ENCODE data around the gene LIPJ. TPM values are rescaled to one million over a fixed set of nuclear protein-coding genes. Genes with fewer than 3 reads are reported as not detected.

The LIPJ gene
- total RNA-seq (under 1 TPM in 2 of 4 donors, not detected in 2; 0.16 to 0.36 TPM), polyA plus RNA-seq (1 to 10 TPM in 1 of 3 donors, not detected in 2; 1.2 TPM)

DNA sequence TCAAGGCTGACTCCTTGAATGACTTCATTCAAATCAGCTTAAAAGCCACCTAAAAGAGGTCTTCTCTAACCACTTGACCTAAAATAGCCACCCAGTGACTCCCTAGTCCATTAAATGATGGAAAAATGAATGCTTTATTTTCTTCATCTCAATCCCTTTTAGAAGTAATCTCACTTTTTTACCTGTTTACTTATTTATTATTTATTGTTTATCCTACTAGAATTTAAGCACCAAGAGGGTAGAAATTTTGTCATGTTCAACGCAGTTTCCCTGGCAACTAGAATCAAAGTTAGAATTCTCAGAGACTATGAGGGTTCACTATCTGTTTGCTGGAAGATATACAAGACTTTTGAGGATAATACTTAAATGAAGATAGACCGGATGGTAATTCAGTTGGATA is at the start of gene LIPJ:
Gene LIPJ, plus strand, starts transcription at position 301 of the 400 bp plus-strand sequence. CDS start 3,926 bp downstream, outside the sequence.
- no peak within 1 kb of the TSS for H3K4me3 ChIP-seq
- peaks cover 0 to 7% (median 5%) of the 10 kb centered on the region in 4 donors for H3K4me1 ChIP-seq
- no peaks in the 10 kb centered on the region for H3K9me3 ChIP-seq
- H3K27me3 ChIP-seq, result no peaks in the 10 kb centered on the region
- no peak for DNase-seq
- 92 to 95% methylated on average over 2 of the region's 2 CpGs for WGBS, 2 donors
- no peaks in the 10 kb centered on the region for H3K36me3 ChIP-seq
- intact Hi-C loops (cut with DNase I), result no loop called here
- no peak for TF ChIP-seq POLR2AphosphoS5 (IDR thresholded peaks at IDR 0.05)
- no peak for TF ChIP-seq CTCF (IDR thresholded peaks at IDR 0.05)
- no peak for TF ChIP-seq EP300 (IDR thresholded peaks at IDR 0.05)
- TF ChIP-seq POLR2A (IDR thresholded peaks at IDR 0.05), result no peak
- no peak within 1 kb of the TSS for H3K27ac ChIP-seq

DNA sequence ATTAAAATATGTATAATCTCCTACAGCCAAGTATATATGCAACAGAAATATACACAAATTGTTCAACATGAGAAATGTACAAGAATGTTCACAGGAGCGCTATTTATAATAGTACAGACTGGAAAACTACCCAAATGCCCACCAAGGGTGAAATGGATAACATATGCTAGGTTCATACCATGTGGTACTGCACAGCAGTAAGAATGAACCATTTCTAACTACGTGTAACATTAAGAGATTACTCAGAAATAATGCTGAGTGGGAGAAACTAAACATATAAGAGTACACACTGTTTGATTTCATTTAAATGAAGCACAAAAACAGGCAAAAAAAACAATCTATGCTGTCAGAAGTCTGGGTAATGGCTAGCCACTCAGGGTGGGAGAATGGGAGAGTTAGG is 49.2 kb upstream of the LIPJ start:
- WGBS, 2 donors, result 87 to 88% methylated on average over 2 of the region's 2 CpGs
- intact Hi-C loops (cut with DNase I), result no loop called here
- TF ChIP-seq EP300 (IDR thresholded peaks at IDR 0.05) (no peak), POLR2A (IDR thresholded peaks at IDR 0.05) (no peak), CTCF (IDR thresholded peaks at IDR 0.05) (no peak), POLR2AphosphoS5 (IDR thresholded peaks at IDR 0.05) (no peak)
- no peak overlapping the region for H3K27ac ChIP-seq
- H3K4me1 ChIP-seq, result no peaks in the 10 kb centered on the region
- no peaks in the 10 kb centered on the region for H3K9me3 ChIP-seq
- no peak overlapping the region for H3K4me3 ChIP-seq
- H3K27me3 ChIP-seq, result no peaks in the 10 kb centered on the region
- DNase-seq, result no peak
- no peaks in the 10 kb centered on the region for H3K36me3 ChIP-seq

- Histone ChIP-seq H3K4me3 (no peak overlapping the region), H3K4me1 (no peaks in the 10 kb centered on the region), H3K27ac (peak overlapping the region in 2 of 4 donors; percentile 15 to 22), H3K9me3 (no peaks in the 10 kb centered on the region), H3K27me3 (no peaks in the 10 kb centered on the region), H3K36me3 (no peaks in the 10 kb centered on the region)
- TF ChIP-seq POLR2A (IDR thresholded peaks at IDR 0.05), result no peak
- peak in 2 of 4 donors; percentile 25 to 41 for TF ChIP-seq POLR2AphosphoS5 (IDR thresholded peaks at IDR 0.05)
- no peak for DNase-seq
- 38 to 43% methylated on average over 2 of the region's 2 CpGs for whole genome bisulfite sequencing, 2 donors
- intact Hi-C loops (cut with DNase I), result no loop called here
These were observed 48.5 kb upstream of the LIPJ start for GRCh38 chr10:88538048-88538447.

DNA sequence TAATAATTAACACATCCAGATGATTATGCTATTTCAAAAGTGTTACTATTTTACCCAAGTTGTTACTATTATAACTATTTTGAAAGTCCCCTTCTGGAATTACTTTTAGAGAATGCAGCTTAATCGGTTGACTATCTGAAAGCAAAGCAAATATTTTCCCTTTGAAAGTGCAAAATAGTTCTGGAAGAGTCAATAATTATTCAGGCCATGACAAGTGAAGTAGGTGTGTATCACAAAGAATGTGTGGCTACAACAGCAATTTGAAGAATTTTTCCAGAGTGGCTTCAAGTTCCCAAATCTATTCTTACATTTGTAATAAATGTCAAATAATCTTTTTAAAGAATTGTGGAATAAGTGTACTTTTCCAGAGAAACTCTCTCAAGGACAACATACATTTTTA is 46.2 kb upstream of the LIPJ start:
- Histone ChIP-seq H3K4me3 (no peak overlapping the region), H3K27me3 (no peaks in the 10 kb centered on the region), H3K4me1 (no peaks in the 10 kb centered on the region), H3K27ac (no peak overlapping the region), H3K36me3 (no peaks in the 10 kb centered on the region), H3K9me3 (no peaks in the 10 kb centered on the region)
- TF ChIP-seq EP300 (IDR thresholded peaks at IDR 0.05) (no peak), CTCF (IDR thresholded peaks at IDR 0.05) (no peak), POLR2A (IDR thresholded peaks at IDR 0.05) (no peak), POLR2AphosphoS5 (IDR thresholded peaks at IDR 0.05) (no peak)
- intact Hi-C loops (cut with DNase I), result no loop called here
- DNase-seq, result no peak
- 56 to 81% methylated on average over 1 of the region's 1 CpG for WGBS, 2 donors

DNA sequence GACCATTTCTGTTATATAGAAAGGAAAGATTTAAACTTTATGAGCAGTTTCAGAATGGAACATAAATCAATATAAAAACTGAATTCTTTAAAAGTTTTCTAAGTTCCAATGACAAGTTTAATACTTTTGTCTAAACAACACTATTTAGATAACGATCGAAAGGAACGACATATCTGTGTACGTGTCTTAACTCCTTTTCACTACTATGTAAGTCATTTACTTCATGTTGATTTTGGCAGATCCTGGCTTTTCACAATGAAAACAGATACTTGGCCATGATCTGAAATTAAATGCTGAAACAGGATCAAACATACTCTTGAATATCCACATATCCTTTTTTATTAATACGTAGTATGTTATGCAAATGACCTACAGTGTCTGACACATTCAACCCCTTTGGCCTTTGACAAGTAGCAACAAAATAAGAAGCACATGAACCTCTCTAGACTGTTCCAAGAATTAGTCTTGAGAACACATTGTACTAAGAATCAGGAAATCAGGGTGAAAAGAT is 45.4 kb upstream of the LIPJ start:
- no peaks in the 10 kb centered on the region for H3K27me3 ChIP-seq
- H3K9me3 ChIP-seq, result no peaks in the 10 kb centered on the region
- no peak overlapping the region for H3K4me3 ChIP-seq
- WGBS, 2 donors, result 84 to 86% methylated on average over 5 of the region's 5 CpGs
- TF ChIP-seq EP300 (IDR thresholded peaks at IDR 0.05), result peak in 2 of 4 donors; percentile 12 to 46
- peak in 3 of 4 donors; percentile 25 to 53 (median 26) for TF ChIP-seq POLR2AphosphoS5 (IDR thresholded peaks at IDR 0.05)
- no peak for TF ChIP-seq CTCF (IDR thresholded peaks at IDR 0.05)
- H3K4me1 ChIP-seq, result no peaks in the 10 kb centered on the region
- H3K36me3 ChIP-seq, result no peaks in the 10 kb centered on the region
- intact Hi-C loops (cut with DNase I), result no loop called here
- peak overlapping the region in 1 of 4 donors; percentile 48 for H3K27ac ChIP-seq
- DNase-seq, result no peak

All from sigmoid colon (tissue), 7 donors.